HEK293 (cell line): ENCODE data around the gene ALDH16A1.
A peak's percentile ranks its signal among the peaks of the same experiment; 100 is the strongest.

ENCODE experiments used
- CTCF ChIA-PET: fragments of 350-600 bp; formaldehyde crosslinking; extraction: SDS; loops from one replicate; lab custom pipeline; 2021; ENCODE audit warnings: antibody characterized with exemption; lab: Yijun Ruan, JAX
- POLR2A ChIA-PET: fragments of 300-600 bp; formaldehyde crosslinking; extraction: SDS; loops from one replicate; lab custom pipeline; 2020; ENCODE audit warnings: antibody characterized with exemption, inconsistent platforms; lab: Yijun Ruan, JAX
- H3K27ac ChIP-seq: fragments of 200-500 bp; sonication (Bioruptor generic); 2 replicates; pipeline ENCODE4 v1.5.1; 2014; ENCODE audit warnings: low read depth, low read length, control low read depth, inconsistent platforms; ENCODE audit errors: extremely low read depth
- H3K36me3 ChIP-seq, 2 experiments: fragments of 200-500 bp in 1 of 2; sonication (Bioruptor generic) in 1 of 2; 1 replicate in 1 of 2; 2 replicates in 1 of 2; pipeline ENCODE4 v1.5.1; 2014 to 2017; ENCODE audit warnings: inconsistent platforms in 2 of 2, low read length in 2 of 2; ENCODE audit not compliant: control insufficient read depth in 2 of 2, insufficient read depth in 1 of 2
- H3K4me1 ChIP-seq: fragments of 200-500 bp; sonication (Bioruptor generic); 2 replicates; pipeline ENCODE4 v1.5.1; 2014; ENCODE audit warnings: mild to moderate bottlenecking, low read length, inconsistent platforms; ENCODE audit not compliant: control insufficient read depth, insufficient read depth
- H3K4me3 ChIP-seq: 2 replicates; pipeline ENCODE4 v1.5.1; 2011; ENCODE audit warnings: low read depth, mild to moderate bottlenecking, control low read depth, low read length, moderate library complexity
- H3K9me3 ChIP-seq: fragments of 200-500 bp; sonication (Bioruptor generic); 2 replicates; pipeline ENCODE4 v1.5.1; 2014; ENCODE audit warnings: low read depth, low read length, inconsistent platforms; ENCODE audit not compliant: control insufficient read depth, insufficient read depth
- HOXD13 ChIP-seq: sonication (generic); formaldehyde crosslinking; IDR thresholded peaks from 2 replicates; pipeline ENCODE4 v1.8.0; 2022; ENCODE audit warnings: missing genetic modification reagents, borderline replicate concordance
- KLF16 ChIP-seq: fragments of 450-650 bp; formaldehyde crosslinking; IDR thresholded peaks from 2 replicates; pipeline ENCODE4 v1.5.1; 2017; ENCODE audit warnings: missing biosample characterization, missing genetic modification characterization
- SCRT2 ChIP-seq: fragments of 450-650 bp; formaldehyde crosslinking; IDR thresholded peaks from 2 replicates; pipeline ENCODE4 v1.5.1; 2016; ENCODE audit warnings: missing biosample characterization, missing genetic modification characterization
- SP2 ChIP-seq: fragments of 450-650 bp; formaldehyde crosslinking; IDR thresholded peaks from 2 replicates; pipeline ENCODE4 v1.5.1; 2016; ENCODE audit warnings: missing biosample characterization, missing genetic modification characterization
- YY1 ChIP-seq: fragments of 450-650 bp; formaldehyde crosslinking; IDR thresholded peaks from 2 replicates; pipeline ENCODE4 v1.5.1; 2018; ENCODE audit warnings: missing biosample characterization, missing genetic modification characterization
- ZNF341 ChIP-seq: fragments of 450-650 bp; formaldehyde crosslinking; IDR thresholded peaks from 2 replicates; pipeline ENCODE4; 2016; ENCODE audit warnings: low read depth, missing biosample characterization, missing genetic modification characterization
- ZNF426 ChIP-seq: fragments of 450-650 bp; formaldehyde crosslinking; IDR thresholded peaks from 2 replicates; pipeline ENCODE4 v1.5.1; 2017; ENCODE audit warnings: missing biosample characterization, missing genetic modification characterization, mild to moderate bottlenecking, inconsistent platforms, moderate library complexity
- ZNF585B ChIP-seq: fragments of 450-650 bp; formaldehyde crosslinking; IDR thresholded peaks from 2 replicates; pipeline ENCODE4 v1.5.1; 2016; ENCODE audit warnings: missing biosample characterization, missing genetic modification characterization
- ZNF658 ChIP-seq: fragments of 450-650 bp; formaldehyde crosslinking; IDR thresholded peaks from 2 replicates; pipeline ENCODE4; 2016; ENCODE audit warnings: missing biosample characterization, missing genetic modification characterization
- ZNF76 ChIP-seq: fragments of 450-650 bp; formaldehyde crosslinking; IDR thresholded peaks from 2 replicates; pipeline ENCODE4; 2016; ENCODE audit warnings: low read depth, missing biosample characterization, missing genetic modification characterization, borderline replicate concordance
- ZNF777 ChIP-seq: fragments of 450-650 bp; formaldehyde crosslinking; IDR thresholded peaks from 2 replicates; pipeline ENCODE4 v1.5.1; 2017; ENCODE audit warnings: missing biosample characterization, missing genetic modification characterization, borderline replicate concordance
- TF ChIP-seq, protein P1 (sequence below): fragments of 450-650 bp; formaldehyde crosslinking; IDR thresholded peaks from 2 replicates; pipeline ENCODE4 v1.5.1; 2016; ENCODE audit warnings: missing biosample characterization, missing genetic modification characterization
- TF ChIP-seq, protein P2 (sequence below): IDR thresholded peaks from 2 replicates; pipeline ENCODE4 v1.6.1; 2011; ENCODE audit warnings: mild to moderate bottlenecking, low read depth, low read length, borderline replicate concordance
- TF ChIP-seq, protein P3 (sequence below): fragments of 450-650 bp; formaldehyde crosslinking; IDR thresholded peaks from 2 replicates; pipeline ENCODE4 v1.5.1; 2016; ENCODE audit warnings: missing biosample characterization, missing genetic modification characterization
- TF ChIP-seq, protein P4 (sequence below): fragments of 450-650 bp; formaldehyde crosslinking; IDR thresholded peaks from 2 replicates; pipeline ENCODE4 v1.5.1; 2017; ENCODE audit warnings: missing biosample characterization, missing genetic modification characterization
- TF ChIP-seq, protein P5 (sequence below): fragments of 450-650 bp; formaldehyde crosslinking; IDR thresholded peaks from 2 replicates; pipeline ENCODE4 v1.5.1; 2016; ENCODE audit warnings: missing biosample characterization, missing genetic modification characterization

ALDH16A1 gene

DNA sequence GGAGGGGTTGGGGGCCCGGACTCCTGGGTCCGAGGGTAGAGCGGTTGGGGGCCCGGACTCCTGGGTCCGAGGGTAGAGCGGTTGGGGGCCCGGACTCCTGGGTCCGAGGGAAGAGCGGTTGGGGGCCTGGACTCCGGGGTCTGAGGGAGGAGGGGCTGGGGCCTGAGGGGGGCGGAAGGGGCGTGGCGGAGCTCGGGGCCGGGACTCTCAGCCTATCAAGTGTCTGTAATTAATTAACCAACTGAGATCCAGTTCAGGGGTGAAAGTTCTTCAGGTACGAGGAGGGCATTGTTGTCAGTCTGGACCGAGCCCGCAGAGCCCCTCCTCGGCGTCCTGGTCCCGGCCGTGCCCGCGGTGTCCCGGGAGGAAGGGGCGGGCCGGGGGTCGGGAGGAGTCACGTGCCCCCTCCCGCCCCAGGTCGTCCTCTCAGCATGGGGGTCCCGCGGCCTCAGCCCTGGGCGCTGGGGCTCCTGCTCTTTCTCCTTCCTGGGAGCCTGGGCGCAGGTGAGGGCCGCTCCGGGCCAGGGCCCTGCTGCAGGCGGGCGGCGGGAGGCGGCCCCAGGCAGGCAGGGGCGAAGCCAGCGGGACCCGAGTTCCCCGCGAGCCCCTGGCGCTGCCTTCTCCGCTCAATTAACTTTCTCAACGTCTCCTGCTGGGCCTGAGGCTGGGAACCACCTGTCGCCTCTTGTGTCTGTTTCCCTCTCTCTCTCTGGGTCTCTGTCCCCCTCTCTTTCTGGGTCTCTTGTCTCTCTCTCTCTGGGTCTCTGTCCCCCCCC is 60.1 kb downstream of the ALDH16A1 start (continued):
- TF ChIP-seq SP2 (tag by site-specific recombination): peak; percentile 65
- TF ChIP-seq KLF16 (tag by site-specific recombination): 0 out of 2 replicates have a peak, but pooled peaks have one; percentile 59

DNA sequence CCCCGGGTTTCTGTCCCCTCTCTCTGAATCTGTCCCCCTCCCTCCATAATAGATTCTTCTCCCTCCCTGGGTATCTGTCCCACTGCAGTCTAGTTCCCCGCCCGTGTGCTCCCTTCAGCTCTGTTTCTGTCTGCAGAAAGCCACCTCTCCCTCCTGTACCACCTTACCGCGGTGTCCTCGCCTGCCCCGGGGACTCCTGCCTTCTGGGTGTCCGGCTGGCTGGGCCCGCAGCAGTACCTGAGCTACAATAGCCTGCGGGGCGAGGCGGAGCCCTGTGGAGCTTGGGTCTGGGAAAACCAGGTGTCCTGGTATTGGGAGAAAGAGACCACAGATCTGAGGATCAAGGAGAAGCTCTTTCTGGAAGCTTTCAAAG is 60.7 kb downstream of the ALDH16A1 start:
- Histone ChIP-seq H3K36me3 (peaks cover 9 to 11% of the 10 kb centered on the region in 2 experiments; a peak in 2 of 3 replicates), H3K4me3 (peak overlapping the region; percentile 82), H3K4me1 (peaks cover 8% of the 10 kb centered on the region), H3K9me3 (no peaks in the 10 kb centered on the region)
- ChIA-PET CTCF (interaction anchor here (0.6 to 3.1 kb wide), 5 partner anchors 13 to 422 kb away, joined by 3 to 29 read pairs (median 4); no protein-coding TSS in a partner anchor), POLR2A (interaction anchor here (0.6 to 2.8 kb wide), 3 partner anchors 20 to 33 kb away, joined by 4 to 8 read pairs (median 5); no protein-coding TSS in a partner anchor)
- TF ChIP-seq, protein P1, sequence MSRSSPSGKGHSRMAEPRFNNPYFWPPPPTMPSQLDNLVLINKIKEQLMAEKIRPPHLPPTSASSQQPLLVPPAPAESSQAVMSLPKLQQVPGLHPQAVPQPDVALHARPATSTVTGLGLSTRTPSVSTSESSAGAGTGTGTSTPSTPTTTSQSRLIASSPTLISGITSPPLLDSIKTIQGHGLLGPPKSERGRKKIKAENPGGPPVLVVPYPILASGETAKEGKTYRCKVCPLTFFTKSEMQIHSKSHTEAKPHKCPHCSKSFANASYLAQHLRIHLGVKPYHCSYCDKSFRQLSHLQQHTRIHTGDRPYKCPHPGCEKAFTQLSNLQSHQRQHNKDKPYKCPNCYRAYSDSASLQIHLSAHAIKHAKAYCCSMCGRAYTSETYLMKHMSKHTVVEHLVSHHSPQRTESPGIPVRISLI (tag by site-specific recombination): no peak
- peak; percentile 5; the same call in 1 of the 2 replicates for TF ChIP-seq SCRT2 (tag by site-specific recombination)
- TF ChIP-seq, all 188 proteins: peak for 1
- peak overlapping the region; percentile 88 for H3K27ac ChIP-seq

DNA sequence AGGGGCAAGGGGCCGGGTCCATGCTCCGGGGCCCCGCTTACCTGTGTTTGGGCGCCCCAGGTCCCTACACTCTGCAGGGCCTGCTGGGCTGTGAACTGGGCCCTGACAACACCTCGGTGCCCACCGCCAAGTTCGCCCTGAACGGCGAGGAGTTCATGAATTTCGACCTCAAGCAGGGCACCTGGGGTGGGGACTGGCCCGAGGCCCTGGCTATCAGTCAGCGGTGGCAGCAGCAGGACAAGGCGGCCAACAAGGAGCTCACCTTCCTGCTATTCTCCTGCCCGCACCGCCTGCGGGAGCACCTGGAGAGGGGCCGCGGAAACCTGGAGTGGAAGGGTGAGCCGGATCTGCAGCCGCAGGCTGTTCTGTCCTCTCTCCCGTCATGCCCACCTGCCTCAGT is 61.1 kb downstream of the ALDH16A1 start:
- Histone ChIP-seq H3K36me3 (peaks cover 9 to 11% of the 10 kb centered on the region in 2 experiments; a peak in 2 of 3 replicates), H3K4me3 (no peak overlapping the region), H3K27ac (0 out of 2 replicates have a peak overlapping the region, but pooled peaks have one; percentile 88), H3K9me3 (no peaks in the 10 kb centered on the region), H3K4me1 (peaks cover 8% of the 10 kb centered on the region)
- TF ChIP-seq ZNF341 (tag by site-specific recombination): 0 out of 2 replicates have a peak, but pooled peaks have one; percentile 18
- TF ChIP-seq, protein P2, sequence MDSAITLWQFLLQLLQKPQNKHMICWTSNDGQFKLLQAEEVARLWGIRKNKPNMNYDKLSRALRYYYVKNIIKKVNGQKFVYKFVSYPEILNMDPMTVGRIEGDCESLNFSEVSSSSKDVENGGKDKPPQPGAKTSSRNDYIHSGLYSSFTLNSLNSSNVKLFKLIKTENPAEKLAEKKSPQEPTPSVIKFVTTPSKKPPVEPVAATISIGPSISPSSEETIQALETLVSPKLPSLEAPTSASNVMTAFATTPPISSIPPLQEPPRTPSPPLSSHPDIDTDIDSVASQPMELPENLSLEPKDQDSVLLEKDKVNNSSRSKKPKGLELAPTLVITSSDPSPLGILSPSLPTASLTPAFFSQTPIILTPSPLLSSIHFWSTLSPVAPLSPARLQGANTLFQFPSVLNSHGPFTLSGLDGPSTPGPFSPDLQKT: no peak
- POLR2A ChIA-PET: interaction anchor here (0.6 to 2.8 kb wide), 2 partner anchors 31 to 33 kb away, joined by 5 to 8 read pairs; no protein-coding TSS in a partner anchor
- CTCF ChIA-PET: interaction anchor here (0.6 to 3.1 kb wide), 4 partner anchors 13 to 422 kb away, joined by 3 to 29 read pairs (median 4); no protein-coding TSS in a partner anchor

DNA sequence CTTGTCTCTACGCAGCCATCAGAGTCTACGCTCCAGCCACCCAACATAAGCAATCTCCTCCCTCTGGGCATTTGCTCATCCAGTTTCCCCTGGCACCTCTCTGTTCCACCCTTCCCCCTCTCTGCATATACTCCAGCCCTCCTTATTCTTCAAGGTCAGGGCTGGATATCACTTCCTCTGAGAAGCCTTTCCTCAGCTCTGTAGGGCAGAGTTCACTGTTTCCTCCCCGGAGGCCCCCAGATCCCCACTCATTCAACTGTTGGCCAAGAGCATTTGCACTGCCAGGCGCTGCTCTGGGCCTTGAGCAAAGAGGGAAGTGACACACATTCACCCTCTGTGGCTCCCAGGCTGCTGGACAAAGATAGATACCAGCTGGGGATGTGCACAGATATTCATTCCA is 62.7 kb downstream of the ALDH16A1 start:
- Histone ChIP-seq H3K36me3 (peaks cover 9 to 11% of the 10 kb centered on the region in 2 experiments; a peak in 2 of 3 replicates), H3K27ac (no peak overlapping the region), H3K4me1 (peaks cover 8% of the 10 kb centered on the region), H3K4me3 (no peak overlapping the region), H3K9me3 (no peaks in the 10 kb centered on the region)
- ChIA-PET POLR2A (interaction anchor here (0.6 to 0.7 kb wide), 2 partner anchors 12 to 20 kb away, joined by 3 read pairs; partner anchors contain the start of gene RCN3), CTCF (interaction anchor here (0.7 to 3.1 kb wide), 5 partner anchors 9 to 55 kb away, joined by 4 to 29 read pairs (median 6); no protein-coding TSS in a partner anchor)
- TF ChIP-seq, protein P3, sequence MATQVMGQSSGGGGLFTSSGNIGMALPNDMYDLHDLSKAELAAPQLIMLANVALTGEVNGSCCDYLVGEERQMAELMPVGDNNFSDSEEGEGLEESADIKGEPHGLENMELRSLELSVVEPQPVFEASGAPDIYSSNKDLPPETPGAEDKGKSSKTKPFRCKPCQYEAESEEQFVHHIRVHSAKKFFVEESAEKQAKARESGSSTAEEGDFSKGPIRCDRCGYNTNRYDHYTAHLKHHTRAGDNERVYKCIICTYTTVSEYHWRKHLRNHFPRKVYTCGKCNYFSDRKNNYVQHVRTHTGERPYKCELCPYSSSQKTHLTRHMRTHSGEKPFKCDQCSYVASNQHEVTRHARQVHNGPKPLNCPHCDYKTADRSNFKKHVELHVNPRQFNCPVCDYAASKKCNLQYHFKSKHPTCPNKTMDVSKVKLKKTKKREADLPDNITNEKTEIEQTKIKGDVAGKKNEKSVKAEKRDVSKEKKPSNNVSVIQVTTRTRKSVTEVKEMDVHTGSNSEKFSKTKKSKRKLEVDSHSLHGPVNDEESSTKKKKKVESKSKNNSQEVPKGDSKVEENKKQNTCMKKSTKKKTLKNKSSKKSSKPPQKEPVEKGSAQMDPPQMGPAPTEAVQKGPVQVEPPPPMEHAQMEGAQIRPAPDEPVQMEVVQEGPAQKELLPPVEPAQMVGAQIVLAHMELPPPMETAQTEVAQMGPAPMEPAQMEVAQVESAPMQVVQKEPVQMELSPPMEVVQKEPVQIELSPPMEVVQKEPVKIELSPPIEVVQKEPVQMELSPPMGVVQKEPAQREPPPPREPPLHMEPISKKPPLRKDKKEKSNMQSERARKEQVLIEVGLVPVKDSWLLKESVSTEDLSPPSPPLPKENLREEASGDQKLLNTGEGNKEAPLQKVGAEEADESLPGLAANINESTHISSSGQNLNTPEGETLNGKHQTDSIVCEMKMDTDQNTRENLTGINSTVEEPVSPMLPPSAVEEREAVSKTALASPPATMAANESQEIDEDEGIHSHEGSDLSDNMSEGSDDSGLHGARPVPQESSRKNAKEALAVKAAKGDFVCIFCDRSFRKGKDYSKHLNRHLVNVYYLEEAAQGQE: no peak
- TF ChIP-seq ZNF585B (tag by site-specific recombination) (no peak), ZNF426 (tag by site-specific recombination) (no peak), ZNF76 (tag by site-specific recombination) (no peak), ZNF777 (tag by site-specific recombination) (no peak), YY1 (tag by site-specific recombination) (no peak), ZNF658 (tag by site-specific recombination) (no peak), HOXD13 (CRISPR knock-in tag) (no peak)
- TF ChIP-seq, protein P4, sequence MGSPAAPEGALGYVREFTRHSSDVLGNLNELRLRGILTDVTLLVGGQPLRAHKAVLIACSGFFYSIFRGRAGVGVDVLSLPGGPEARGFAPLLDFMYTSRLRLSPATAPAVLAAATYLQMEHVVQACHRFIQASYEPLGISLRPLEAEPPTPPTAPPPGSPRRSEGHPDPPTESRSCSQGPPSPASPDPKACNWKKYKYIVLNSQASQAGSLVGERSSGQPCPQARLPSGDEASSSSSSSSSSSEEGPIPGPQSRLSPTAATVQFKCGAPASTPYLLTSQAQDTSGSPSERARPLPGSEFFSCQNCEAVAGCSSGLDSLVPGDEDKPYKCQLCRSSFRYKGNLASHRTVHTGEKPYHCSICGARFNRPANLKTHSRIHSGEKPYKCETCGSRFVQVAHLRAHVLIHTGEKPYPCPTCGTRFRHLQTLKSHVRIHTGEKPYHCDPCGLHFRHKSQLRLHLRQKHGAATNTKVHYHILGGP (tag by site-specific recombination): no peak
- TF ChIP-seq, protein P5, sequence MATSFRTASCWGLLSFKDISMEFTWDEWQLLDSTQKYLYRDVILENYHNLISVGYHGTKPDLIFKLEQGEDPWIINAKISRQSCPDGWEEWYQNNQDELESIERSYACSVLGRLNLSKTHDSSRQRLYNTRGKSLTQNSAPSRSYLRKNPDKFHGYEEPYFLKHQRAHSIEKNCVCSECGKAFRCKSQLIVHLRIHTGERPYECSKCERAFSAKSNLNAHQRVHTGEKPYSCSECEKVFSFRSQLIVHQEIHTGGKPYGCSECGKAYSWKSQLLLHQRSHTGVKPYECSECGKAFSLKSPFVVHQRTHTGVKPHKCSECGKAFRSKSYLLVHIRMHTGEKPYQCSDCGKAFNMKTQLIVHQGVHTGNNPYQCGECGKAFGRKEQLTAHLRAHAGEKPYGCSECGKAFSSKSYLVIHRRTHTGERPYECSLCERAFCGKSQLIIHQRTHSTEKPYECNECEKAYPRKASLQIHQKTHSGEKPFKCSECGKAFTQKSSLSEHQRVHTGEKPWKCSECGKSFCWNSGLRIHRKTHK: no peak
- TF ChIP-seq, protein P2: no peak
